ENCODE measurements around the gene MACROD2.
"Not testable (repeated sequence)": the region's sequence is repeated elsewhere in the genome, so short reads cannot be mapped to it uniquely, and the experiment has no call there.

The MACROD2 gene

DNA sequence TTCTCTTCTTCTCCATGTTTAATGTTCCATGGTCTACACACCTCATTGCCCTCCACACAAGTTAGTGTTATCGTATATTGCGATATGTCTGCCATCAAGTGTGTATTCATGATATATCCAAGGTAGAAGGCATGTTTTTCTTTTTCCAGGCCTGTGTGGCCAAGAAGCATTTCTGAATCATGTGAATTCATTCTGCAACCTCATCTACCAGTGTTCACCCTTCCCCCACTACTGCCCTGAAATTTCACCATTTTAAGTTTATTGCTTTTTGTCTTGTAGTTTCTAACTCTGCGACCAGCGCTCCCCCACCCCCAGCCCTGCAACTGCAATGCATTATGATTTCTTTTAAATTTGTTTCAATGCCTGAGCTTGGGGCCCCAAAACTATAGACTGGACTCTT lies 960.1 kb downstream of the MACROD2 start:
- no peak for DNase-seq (ENCODE audit: low read depth)

- no peak for DNase-seq (ENCODE audit: low read depth)
Observed at GRCh38 chr20:14956026-14956425, 960.7 kb downstream of the MACROD2 start.

- DNase-seq (ENCODE audit: low read depth) = no peak
Observed at GRCh38 chr20:14956538-14956937, 961.2 kb downstream of the MACROD2 start.

- no peak for DNase-seq (ENCODE audit: low read depth)
Observed at GRCh38 chr20:14957402-14957801, 962.1 kb downstream of the MACROD2 start.

DNA sequence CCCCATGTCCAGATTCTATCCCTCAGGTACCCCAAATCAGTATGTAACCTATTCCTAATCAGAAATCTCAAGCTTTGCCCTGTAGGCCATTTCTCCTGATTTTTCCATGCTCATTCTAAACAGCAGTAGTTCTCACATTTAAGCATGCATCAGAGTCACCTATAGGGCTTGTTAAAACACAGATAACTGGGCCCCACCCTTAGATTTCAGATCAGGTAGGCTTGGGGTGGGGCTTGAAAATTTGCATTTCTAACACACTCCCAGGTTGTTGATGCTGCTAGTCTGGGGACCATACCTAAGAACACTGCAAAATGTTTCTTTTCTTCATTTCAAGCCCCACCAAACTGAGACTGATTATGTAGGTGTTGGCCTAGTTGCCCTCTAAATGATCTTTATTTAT lies 963.3 kb downstream of the MACROD2 start:
- DNase-seq (ENCODE audit: low read depth) = no peak

- no peak for DNase-seq (ENCODE audit: low read depth)
Observed at GRCh38 chr20:14959506-14960475, 964.5 kb downstream of the MACROD2 start.

DNA sequence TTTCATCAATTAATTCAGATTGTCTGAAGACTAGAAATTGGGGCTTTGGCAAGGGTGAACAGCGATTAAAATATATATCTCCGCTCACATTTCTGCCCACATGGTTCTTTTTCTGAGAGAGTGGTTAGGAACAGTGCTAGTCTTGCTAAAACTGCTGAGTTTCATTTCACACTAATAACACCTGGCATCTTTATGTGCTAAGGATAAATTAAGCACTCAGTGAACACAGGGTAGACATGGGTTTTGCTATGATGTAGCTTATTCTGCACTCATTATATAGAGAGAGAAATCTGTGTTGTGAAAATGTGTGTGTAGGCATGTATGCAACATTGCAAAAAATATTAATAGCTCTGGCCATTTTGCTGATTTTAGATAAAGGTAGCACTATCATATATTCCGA lies 965.5 kb downstream of the MACROD2 start:
- DNase-seq (ENCODE audit: low read depth) = no peak

DNA sequence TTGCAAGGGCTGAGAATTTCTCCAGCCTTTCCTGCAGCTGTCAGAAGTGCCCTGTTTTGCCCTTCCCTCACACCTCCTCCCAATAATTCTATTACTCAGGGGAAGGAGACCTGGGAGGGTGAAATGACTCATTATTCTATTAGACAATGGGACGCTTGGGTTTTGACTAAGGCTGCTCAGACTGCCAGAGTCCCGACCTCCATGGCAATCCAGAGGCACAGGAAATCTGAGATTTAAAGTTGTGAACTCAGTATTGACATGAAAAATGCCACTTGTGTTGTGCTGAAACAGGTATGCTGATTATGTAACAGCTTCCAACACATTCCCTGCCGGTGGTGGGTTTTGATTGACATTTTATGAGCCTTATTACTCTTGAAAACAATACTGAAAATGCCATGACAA lies 967.9 kb downstream of the MACROD2 start:
- DNase-seq (ENCODE audit: low read depth) = no peak

DNA sequence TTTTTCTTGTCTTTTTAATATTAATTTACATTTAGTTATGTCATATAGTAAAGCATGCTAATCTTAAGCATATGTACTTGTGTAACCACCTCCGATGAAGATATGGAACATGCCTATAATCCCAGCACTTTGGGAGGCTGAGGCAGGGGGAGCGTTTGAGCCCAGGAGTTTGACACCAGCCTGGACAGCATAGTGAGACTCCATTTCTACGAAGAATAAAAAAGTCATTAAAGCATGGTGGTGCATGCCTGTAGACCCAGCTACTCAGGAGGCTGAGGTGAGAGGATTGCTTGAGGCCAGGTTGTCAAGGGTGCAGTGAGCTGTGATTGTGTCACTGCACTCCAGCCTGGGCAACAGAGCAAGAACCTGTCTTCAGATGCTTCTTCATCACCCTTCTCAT lies 970.9 kb downstream of the MACROD2 start:
- DNase-seq (ENCODE audit: low read depth) = no peak

DNA sequence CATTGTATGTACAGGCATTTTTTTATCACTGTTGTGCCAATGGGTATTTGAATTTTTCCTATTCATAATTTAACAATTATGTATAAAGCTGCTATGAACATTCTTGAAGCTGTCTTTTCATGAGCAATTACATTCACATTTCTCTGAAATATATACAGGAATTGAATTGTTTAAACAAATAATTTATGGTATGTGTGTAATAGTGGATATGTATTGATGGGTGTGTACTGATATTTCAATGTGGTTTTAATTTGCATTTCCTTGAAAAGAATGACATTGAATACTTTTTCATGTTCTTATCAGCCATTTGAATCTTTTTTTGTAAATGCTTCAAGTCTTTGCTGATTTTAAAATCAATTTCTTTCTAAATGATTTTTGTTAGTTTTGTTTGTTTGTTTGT lies 971.5 kb downstream of the MACROD2 start:
- DNase-seq (ENCODE audit: low read depth) = no peak

DNA sequence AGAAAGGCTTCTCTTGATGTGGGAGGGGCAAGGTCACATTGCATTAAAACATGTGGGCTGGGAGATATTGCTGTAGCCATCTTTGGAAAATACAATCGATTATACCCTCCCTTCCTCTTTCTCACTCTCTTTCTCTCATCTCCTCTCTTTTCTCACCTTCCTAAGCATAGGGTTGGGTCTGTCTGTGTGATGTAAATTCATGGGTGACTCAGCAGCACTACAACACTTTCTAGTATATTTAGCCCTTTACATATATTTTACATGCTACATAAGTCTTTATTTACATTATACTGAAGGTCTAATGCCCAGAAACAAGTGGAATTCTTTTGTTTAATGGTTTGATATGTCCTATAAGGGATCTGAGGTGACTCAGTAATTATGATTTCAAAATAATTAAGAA lies 976.9 kb downstream of the MACROD2 start:
- no peak for DNase-seq (ENCODE audit: low read depth)

DNA sequence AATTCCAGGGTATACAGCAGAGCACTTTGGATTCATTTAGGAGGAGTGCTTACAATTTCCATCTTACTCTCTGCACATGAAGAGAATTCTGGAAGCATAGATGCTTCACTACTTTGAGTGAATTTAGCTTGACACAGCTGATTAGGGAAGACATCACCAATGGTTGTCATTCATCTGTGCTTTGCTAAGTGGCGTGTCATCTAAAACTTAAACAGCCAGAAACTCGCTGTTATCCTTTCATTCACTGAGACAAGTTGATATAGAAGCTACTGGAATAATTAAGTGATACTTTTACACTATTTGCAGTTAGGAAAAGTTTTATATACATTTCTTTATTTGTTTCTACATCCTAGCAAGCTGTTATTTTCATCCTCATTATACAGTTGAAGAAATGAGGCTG lies 977.4 kb downstream of the MACROD2 start:
- DNase-seq (ENCODE audit: low read depth) = no peak

DNA sequence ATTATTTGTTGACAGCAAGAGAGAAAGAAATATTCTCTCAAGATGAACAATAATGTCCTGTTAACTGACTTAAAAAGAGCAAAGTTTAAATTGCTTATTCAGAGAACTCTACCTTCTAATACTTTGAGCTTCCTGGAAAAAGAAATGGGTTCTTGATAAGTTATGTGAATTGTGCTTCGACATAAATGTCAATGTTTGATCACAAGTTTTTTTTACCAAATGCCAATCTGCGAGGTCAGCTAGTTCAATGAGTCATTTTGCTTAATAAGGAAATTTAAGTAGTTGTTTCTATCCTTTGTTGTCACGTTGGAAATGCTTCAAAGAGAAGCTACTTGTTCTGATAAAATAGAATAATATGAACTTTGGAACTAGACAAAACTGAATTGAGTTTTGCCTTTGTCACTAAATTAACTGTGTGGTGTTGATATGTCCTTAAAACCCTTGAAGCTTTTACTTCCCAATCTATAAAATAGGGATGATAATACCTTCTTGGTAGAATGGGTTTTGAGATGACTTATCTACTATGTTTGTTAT lies 984.2 kb downstream of the MACROD2 start:
- no peak for DNase-seq (ENCODE audit: low read depth)

- DNase-seq (ENCODE audit: low read depth) = not testable (repeated sequence)
Observed at GRCh38 chr20:14981486-14981885, 986.2 kb downstream of the MACROD2 start.

GRCh38 chr20:14982324-14982723 lies 987.0 kb downstream of the MACROD2 start:
- not testable (repeated sequence) for DNase-seq (ENCODE audit: low read depth)

DNA sequence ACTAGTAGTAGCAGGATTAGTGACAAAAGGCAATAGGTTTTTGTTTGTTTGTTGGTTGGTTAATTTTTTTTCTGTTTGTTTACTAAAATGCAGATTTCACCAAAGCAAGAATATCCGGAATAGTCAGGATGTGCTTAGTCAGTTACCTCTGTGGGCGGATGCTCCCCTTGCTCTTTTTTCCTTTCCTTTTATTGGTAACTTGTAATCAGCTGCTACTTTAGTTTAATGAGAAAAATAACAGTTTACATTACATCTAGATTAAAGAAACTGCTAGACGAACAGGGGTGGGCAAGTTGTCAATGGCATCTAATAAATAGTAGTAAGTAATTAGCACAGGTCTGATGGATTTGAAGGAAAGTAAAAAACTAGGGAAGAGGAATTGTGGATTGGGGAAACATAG lies 989.0 kb downstream of the MACROD2 start:
- no peak for DNase-seq (ENCODE audit: low read depth)

- no peak for DNase-seq (ENCODE audit: low read depth)
Observed at GRCh38 chr20:14984768-14985622, 989.7 kb downstream of the MACROD2 start.

GRCh38 chr20:14986026-14986655 lies 990.8 kb downstream of the MACROD2 start:
- DNase-seq (ENCODE audit: low read depth) = no peak

DNA sequence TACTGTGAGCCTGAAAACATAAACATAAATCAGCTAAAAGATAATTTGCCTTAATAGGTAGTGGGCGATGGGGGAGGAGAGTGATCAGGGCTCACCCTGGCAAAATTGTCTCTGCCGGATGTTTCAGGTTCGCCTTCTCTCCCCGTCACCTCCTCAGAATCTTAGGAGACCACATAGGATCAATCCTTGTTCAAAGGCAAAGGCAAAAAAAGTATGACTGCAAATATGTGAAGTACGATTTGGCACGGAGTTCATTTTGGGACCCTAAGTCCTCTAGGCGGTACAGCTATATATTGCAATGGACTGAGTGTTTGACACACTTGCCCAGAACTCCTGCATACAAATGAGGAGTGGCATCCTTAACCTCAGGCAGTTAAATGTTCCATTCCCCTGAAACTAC lies 991.3 kb downstream of the MACROD2 start:
- no peak for DNase-seq (ENCODE audit: low read depth)

DNA sequence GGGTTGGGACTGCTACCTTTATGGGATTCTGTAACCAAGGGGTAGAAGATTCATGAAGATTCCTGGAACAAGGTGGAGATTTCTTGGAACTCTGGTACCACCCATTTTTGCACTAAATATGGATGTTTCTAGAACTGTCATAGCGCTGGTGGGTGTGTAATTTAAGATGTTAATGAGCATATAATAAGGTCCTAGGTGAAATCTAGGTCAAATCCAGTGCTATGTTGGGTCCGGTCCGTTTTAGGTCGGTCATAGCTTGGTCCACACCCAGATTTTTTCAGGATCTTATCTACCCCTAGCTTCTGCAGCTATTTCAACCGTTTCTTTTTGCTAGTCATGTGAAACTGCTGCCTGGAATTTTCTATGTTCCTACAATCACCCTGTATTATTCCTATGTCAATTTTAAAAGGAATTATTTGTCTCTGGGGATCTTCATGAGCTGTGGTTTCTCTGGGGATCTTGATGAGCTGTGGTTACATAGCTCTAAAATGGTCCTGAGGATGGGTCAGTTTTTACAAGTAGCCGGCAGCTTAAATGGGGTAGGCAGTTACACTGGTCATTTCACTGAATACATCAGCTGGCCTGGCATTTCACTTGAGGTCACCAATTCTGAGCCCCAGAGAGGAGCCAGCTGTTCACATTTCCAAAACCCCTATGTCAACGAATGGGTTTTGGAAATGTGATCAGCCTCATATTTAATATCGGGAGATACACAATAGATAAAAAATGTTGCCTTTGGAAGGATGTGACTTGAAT lies 994.4 kb downstream of the MACROD2 start:
- no peak for DNase-seq (ENCODE audit: low read depth)

GRCh38 chr20:14991023-14991422 lies 995.7 kb downstream of the MACROD2 start:
- DNase-seq (ENCODE audit: low read depth) = no peak

Data from stimulated activated CD8-positive, alpha-beta memory T cell treated with anti-CD3 and anti-CD28 coated beads, Interleukin-15, amount 100 ng/mL, for 1 hour (primary cell).